ENCODE results near the gene ZNF320. TPM values are rescaled to one million over a fixed set of nuclear protein-coding genes. Genes with fewer than 3 reads are reported as not detected.

The ZNF320 gene
- total and polyA plus RNA-seq, 9 of the 15 experiments (the other 6 are each of a cell fraction or from before 2014, with no cell fraction given): 5.4 to 25.6 (median 11.7) TPM

DNA sequence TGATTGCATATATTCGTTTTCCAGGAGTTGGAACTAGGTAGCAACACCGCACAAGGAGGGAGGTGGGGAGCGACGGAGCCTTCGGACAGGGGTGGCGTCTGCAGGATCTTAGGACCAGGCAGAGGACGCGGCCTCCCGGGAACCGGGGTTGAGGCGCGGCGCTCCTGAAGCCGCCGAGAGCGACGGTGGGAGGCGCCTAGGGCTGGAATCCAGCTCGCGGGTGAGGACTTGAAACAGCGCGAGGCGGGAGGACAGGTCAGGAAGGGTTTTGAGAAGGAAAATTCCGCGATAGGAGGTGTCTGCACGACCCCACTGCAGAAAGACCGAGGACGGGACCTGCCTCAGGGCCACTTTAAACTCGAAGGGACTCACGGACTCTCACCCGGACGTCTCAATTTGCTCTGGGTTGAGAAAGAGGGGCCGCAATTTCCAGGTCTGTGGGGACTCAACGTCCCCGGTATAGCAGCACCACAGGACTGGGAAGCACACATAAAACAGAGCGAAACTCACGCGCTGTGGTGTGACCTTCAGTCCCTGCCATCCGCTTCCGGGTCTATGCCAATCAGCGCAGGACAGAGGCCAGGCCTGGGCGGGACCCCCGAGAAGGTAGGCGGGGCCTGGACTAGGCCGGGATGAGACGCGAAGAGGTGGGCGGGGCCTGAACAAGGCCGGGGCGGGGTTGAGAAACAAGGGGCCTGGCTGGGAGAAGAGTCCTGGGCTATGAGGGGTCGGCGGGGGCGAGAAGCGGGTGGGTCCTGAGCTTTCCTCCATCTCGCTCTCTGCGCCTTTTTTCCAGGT is at the start of gene ZNF320 (continued):
- TF ChIP-seq, protein P1, sequence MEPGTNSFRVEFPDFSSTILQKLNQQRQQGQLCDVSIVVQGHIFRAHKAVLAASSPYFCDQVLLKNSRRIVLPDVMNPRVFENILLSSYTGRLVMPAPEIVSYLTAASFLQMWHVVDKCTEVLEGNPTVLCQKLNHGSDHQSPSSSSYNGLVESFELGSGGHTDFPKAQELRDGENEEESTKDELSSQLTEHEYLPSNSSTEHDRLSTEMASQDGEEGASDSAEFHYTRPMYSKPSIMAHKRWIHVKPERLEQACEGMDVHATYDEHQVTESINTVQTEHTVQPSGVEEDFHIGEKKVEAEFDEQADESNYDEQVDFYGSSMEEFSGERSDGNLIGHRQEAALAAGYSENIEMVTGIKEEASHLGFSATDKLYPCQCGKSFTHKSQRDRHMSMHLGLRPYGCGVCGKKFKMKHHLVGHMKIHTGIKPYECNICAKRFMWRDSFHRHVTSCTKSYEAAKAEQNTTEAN (CRISPR knock-in tag; IDR thresholded peaks at IDR 0.05): 0 out of 2 replicates have a peak, but pooled peaks have one; percentile 53
- TF ChIP-seq SIN3B (IDR thresholded peaks at IDR 0.05; ENCODE audit: low read depth): 0 out of 2 replicates have a peak, but pooled peaks have one; percentile 39
- TF ChIP-seq, protein P2, sequence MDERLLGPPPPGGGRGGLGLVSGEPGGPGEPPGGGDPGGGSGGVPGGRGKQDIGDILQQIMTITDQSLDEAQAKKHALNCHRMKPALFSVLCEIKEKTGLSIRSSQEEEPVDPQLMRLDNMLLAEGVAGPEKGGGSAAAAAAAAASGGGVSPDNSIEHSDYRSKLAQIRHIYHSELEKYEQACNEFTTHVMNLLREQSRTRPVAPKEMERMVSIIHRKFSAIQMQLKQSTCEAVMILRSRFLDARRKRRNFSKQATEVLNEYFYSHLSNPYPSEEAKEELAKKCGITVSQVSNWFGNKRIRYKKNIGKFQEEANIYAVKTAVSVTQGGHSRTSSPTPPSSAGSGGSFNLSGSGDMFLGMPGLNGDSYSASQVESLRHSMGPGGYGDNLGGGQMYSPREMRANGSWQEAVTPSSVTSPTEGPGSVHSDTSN (CRISPR knock-in tag; IDR thresholded peaks at IDR 0.05; ENCODE audit: low read depth): no peak; the same call in 1 of the 2 replicates
- TF ChIP-seq, protein P2 (tag; conservative IDR thresholded peaks at IDR 0.05; ENCODE audit: low read depth): peak; percentile 43
- peak; percentile 82 for TF ChIP-seq TBP (optimal IDR thresholded peaks at IDR 0.05; ENCODE audit: low read depth, low read length)

Measured in K562 (cell line).